OCI-LY7 (cell line): ENCODE data around the gene ARHGEF10L.

Experiments
- CTCF ChIP-seq: fragments of 200-600 bp; sonication (generic); conservative IDR thresholded peaks from 2 replicates; pipeline ENCODE4 v1.5.1; 2014; ENCODE audit warnings: mild to moderate bottlenecking, antibody characterized with exemption, low read length, moderate library complexity, mixed read lengths
- EZH2phosphoT487 ChIP-seq: fragments of 200-600 bp; sonication (generic); IDR thresholded peaks from 2 replicates; pipeline ENCODE4 v1.6.1; 2018; ENCODE audit warnings: low read depth, borderline replicate concordance, mild to moderate bottlenecking, mixed run types, antibody characterized with exemption, low read length, moderate library complexity, mixed read lengths

- no peak for TF ChIP-seq CTCF
- no peak for TF ChIP-seq EZH2phosphoT487
Observed at GRCh38 chr1:17595602-17595925, 56.1 kb downstream of the ARHGEF10L start.
